GM23338 (cell line): ENCODE measurements around the gene GPR135. TPM values are rescaled to one million over a fixed set of nuclear protein-coding genes. Genes with fewer than 3 reads are reported as not detected.

ENCODE experiments used
- ATAC-seq: fragments of 200-7000 bp; cut with Tn5 transposase; 3 replicates; pipeline ENCODE4 v1.9.1; 2020
- DNase-seq: peaks from one replicate; pipeline ENCODE4 v3.0.0-alpha.2; 2015; ENCODE audit warnings: low spot score
- H2AFZ ChIP-seq: fragments of 200-600 bp; sonication (generic); 2 replicates; pipeline ENCODE4 v1.8.0; 2016; ENCODE audit warnings: antibody characterized with exemption, mild to moderate bottlenecking, moderate library complexity
- H3F3A ChIP-seq: fragments of 200-600 bp; sonication (generic); replicated peaks from 2 replicates; pipeline ENCODE4 v1.8.0; 2017; ENCODE audit warnings: antibody characterized with exemption, mixed run types, low read depth
- H3K27ac ChIP-seq: fragments of 200-600 bp; sonication (generic); 2 replicates; pipeline ENCODE4 v1.6.1; 2016; ENCODE audit warnings: low read depth
- H3K27me3 ChIP-seq: fragments of 200-600 bp; sonication (generic); 2 replicates; pipeline ENCODE4 v1.8.0; 2016; ENCODE audit warnings: mild to moderate bottlenecking, mixed run types, moderate library complexity; ENCODE audit not compliant: insufficient read depth
- H3K36me3 ChIP-seq: fragments of 200-600 bp; sonication (generic); 2 replicates; pipeline ENCODE4 v1.8.0; 2016; ENCODE audit warnings: mild to moderate bottlenecking; ENCODE audit not compliant: insufficient read depth
- H3K4me1 ChIP-seq: fragments of 200-600 bp; sonication (generic); 2 replicates; pipeline ENCODE4 v1.8.0; 2016; ENCODE audit warnings: mild to moderate bottlenecking, moderate library complexity; ENCODE audit not compliant: insufficient read depth
- H3K4me2 ChIP-seq: fragments of 200-600 bp; sonication (generic); 2 replicates; pipeline ENCODE4 v1.7.1; 2017; ENCODE audit warnings: mixed run types
- H3K4me3 ChIP-seq: fragments of 200-600 bp; sonication (generic); 2 replicates; pipeline ENCODE4 v1.6.1; 2016; ENCODE audit warnings: mixed run types
- H3K79me2 ChIP-seq: fragments of 200-600 bp; sonication (generic); replicated peaks from 2 replicates; pipeline ENCODE4 v1.8.0; 2017; ENCODE audit warnings: mild to moderate bottlenecking; ENCODE audit not compliant: insufficient read depth
- H3K9me2 ChIP-seq: fragments of 200-600 bp; sonication (generic); 2 replicates; pipeline ENCODE4 v1.8.0; 2017; ENCODE audit not compliant: insufficient read depth
- H4K20me1 ChIP-seq: fragments of 200-600 bp; sonication (generic); replicated peaks from 2 replicates; pipeline ENCODE4 v1.8.0; 2017; ENCODE audit warnings: mild to moderate bottlenecking; ENCODE audit not compliant: insufficient read depth
- H3K27ac Mint-ChIP-seq: 2 replicates; pipeline ENCODE4 v1.8.0; 2020; ENCODE audit warnings: inconsistent platforms, mild to moderate bottlenecking, moderate library complexity, mixed read lengths
- H3K27me3 Mint-ChIP-seq: 3 replicates; pipeline ENCODE4 v1.8.0; 2022; ENCODE audit warnings: low read depth, mild to moderate bottlenecking, moderate library complexity, mixed read lengths, inconsistent platforms; ENCODE audit not compliant: insufficient read depth, poor library complexity
- H3K36me3 Mint-ChIP-seq: 3 replicates; pipeline ENCODE4 v1.8.0; 2021; ENCODE audit warnings: low read depth, mild to moderate bottlenecking, inconsistent platforms, moderate library complexity, mixed read lengths
- H3K4me1 Mint-ChIP-seq: 3 replicates; pipeline ENCODE4 v1.8.0; 2020; ENCODE audit warnings: mild to moderate bottlenecking, inconsistent platforms, mixed read lengths
- H3K4me3 Mint-ChIP-seq: 3 replicates; pipeline ENCODE4 v1.8.0; 2021; ENCODE audit warnings: moderate library complexity, mild to moderate bottlenecking, inconsistent platforms, mixed read lengths
- H3K9me3 Mint-ChIP-seq: 3 replicates; pipeline ENCODE4 v1.8.0; 2020; ENCODE audit warnings: moderate library complexity, mild to moderate bottlenecking, inconsistent platforms, mixed read lengths
- CREB1 ChIP-seq: fragments of 250-450 bp; sonication (Bioruptor Pico); IDR thresholded peaks from 2 replicates; pipeline ENCODE4 v1.5.0; 2020; ENCODE audit warnings: low read depth, mild to moderate bottlenecking, moderate library complexity
- EZH2 ChIP-seq: fragments of 200-600 bp; sonication (generic); IDR thresholded peaks from one replicate; pipeline ENCODE4 v1.8.0; 2017; ENCODE audit warnings: antibody characterized with exemption, mild to moderate bottlenecking, low read depth; ENCODE audit not compliant: unreplicated experiment
- JUNB ChIP-seq: IDR thresholded peaks from one replicate; pipeline ENCODE4 v1.6.1; 2016; ENCODE audit warnings: antibody characterized with exemption; ENCODE audit not compliant: unreplicated experiment
- NANOG ChIP-seq: IDR thresholded peaks from 2 replicates; pipeline ENCODE4 v1.6.1; 2016; ENCODE audit warnings: antibody characterized with exemption, borderline replicate concordance
- POLR2AphosphoS5 ChIP-seq: IDR thresholded peaks from 2 replicates; pipeline ENCODE4 v1.6.1; 2016; ENCODE audit warnings: antibody characterized with exemption, low read depth
- STAT1 ChIP-seq: IDR thresholded peaks from one replicate; pipeline ENCODE4 v1.6.1; 2016; ENCODE audit warnings: antibody characterized with exemption; ENCODE audit not compliant: unreplicated experiment
- ZNF114 ChIP-seq: fragments of 250-450 bp; sonication (Bioruptor Pico); IDR thresholded peaks from 2 replicates; pipeline ENCODE4 v1.5.0; 2020; ENCODE audit warnings: mild to moderate bottlenecking, moderate library complexity
- ZNF331 ChIP-seq: fragments of 250-450 bp; sonication (Bioruptor Pico); IDR thresholded peaks from 2 replicates; pipeline ENCODE4 v1.5.0; 2020; ENCODE audit warnings: low read depth, mild to moderate bottlenecking, moderate library complexity
- polyA plus RNA-seq: library from polyadenylated mRNA; unstranded; fragments of >200 nt; fragmentation: Nextera tagmentation; extraction: Ambion mirVana; gene quantifications from 2 replicates; pipeline ENCODE4 v1.2.1, GENCODE V29; 2016
- total RNA-seq: library from RNA; depleted of rRNA; stranded (reverse); fragments of >200 nt; shearing (Covaris generic); gene quantifications from 2 replicates; pipeline ENCODE4 v1.2.3, GENCODE V29; 2014
- TF ChIP-seq, protein P1 (sequence below): IDR thresholded peaks from 2 replicates; pipeline ENCODE4 v1.6.1; 2016; ENCODE audit warnings: antibody characterized with exemption
- TF ChIP-seq, protein P2 (sequence below), 2 experiments: fragments of 200-600 bp in 1 of 2; sonication (generic) in 1 of 2; conservative IDR thresholded peaks; 2 replicates each; pipeline versions ENCODE4 v1.5.1 to v1.6.1; 2016 to 2017; ENCODE audit warnings: antibody characterized with exemption in 2 of 2, low read depth in 2 of 2, mild to moderate bottlenecking in 2 of 2, moderate library complexity in 1 of 2
- TF ChIP-seq, protein P3 (sequence below): IDR thresholded peaks from one replicate; pipeline ENCODE4 v1.6.1; 2018; ENCODE audit warnings: antibody characterized with exemption; ENCODE audit not compliant: unreplicated experiment

GPR135 gene
- total and polyA plus RNA-seq, 2 experiments from 2014 or later: 0.47 to 2.2 TPM

DNA sequence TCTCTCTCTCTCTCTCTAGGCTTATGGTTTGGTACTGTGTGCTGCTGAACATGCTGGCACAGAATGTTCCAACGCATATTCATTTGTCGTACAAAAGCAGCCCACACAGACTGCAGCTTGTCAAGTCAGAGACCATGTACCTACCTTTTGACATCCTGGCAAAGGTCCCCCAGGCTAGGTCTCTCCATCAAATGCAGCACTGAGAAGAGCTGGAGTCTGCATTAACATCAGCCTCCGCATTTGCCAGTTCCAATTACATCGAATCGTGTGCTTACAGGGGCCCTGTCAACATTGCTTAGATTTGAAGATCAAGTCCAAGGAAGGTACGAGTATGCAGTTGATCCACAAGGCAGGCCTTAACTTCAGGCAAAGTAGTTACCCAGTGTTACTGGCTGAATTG, 47.9 kb downstream of the GPR135 start:
- H3K27ac ChIP-seq: no peak overlapping the region
- no peak for TF ChIP-seq STAT1
- TF ChIP-seq, protein P1, sequence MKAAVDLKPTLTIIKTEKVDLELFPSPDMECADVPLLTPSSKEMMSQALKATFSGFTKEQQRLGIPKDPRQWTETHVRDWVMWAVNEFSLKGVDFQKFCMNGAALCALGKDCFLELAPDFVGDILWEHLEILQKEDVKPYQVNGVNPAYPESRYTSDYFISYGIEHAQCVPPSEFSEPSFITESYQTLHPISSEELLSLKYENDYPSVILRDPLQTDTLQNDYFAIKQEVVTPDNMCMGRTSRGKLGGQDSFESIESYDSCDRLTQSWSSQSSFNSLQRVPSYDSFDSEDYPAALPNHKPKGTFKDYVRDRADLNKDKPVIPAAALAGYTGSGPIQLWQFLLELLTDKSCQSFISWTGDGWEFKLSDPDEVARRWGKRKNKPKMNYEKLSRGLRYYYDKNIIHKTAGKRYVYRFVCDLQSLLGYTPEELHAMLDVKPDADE: no peak
- H3K27ac Mint-ChIP-seq: no peak overlapping the region
- H2AFZ ChIP-seq: no peak overlapping the region
- no peak for DNase-seq
- H3F3A ChIP-seq: no peaks in the 10 kb centered on the region
- H3K4me1 ChIP-seq: no peaks in the 10 kb centered on the region
- no peaks in the 10 kb centered on the region for H3K27me3 ChIP-seq
- H3K4me3 Mint-ChIP-seq: no peak overlapping the region
- H4K20me1 ChIP-seq: no peaks in the 10 kb centered on the region
- no peaks in the 10 kb centered on the region for H3K4me1 Mint-ChIP-seq
- H3K9me3 Mint-ChIP-seq: peaks cover 3% of the 10 kb centered on the region; the same call in 1 of the 3 replicates
- H3K4me2 ChIP-seq: no peak overlapping the region
- H3K4me3 ChIP-seq: no peak overlapping the region
- no peaks in the 10 kb centered on the region for H3K36me3 Mint-ChIP-seq
- H3K27me3 Mint-ChIP-seq: peaks cover 2% of the 10 kb centered on the region
- no peaks in the 10 kb centered on the region for H3K9me2 ChIP-seq
- H3K36me3 ChIP-seq: no peaks in the 10 kb centered on the region
- H3K79me2 ChIP-seq: no peaks in the 10 kb centered on the region
- no peak for ATAC-seq

DNA sequence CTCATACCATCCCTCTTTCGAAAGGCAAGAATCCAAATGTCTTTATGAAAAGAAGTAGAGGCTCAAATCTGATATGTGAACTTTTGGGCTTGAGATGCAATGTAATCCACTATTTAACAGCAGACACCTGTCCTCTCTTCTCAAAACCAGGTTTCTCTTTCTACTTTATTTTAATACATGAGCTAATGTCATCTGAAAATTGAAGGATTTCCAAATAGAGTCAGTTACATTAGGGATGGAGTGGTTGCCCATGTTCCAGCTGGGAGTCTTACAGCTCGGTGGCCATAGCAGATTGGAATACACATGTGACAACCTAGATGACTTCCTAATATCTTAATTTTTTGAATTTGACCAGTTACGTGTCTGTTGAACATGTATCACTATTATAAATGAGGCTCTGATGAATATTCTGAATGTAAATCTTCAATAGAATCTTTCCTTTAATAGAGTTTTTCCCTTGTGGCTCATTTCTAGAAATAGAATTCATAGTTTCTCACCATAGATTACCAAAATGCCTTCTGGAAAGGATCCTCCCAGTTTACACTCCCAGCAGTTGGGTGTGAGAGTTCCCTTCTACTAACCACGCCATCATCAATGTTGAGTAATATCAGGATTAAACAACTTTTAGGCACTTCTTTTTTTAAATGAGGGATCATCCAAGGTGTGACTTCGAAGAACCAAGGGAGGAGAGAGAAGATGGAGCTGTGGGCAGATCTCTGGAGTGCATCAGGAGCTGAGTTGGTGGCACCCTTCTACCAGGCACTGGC, 49.2 kb downstream of the GPR135 start:
- Histone ChIP-seq H3K79me2 (no peaks in the 10 kb centered on the region), H4K20me1 (no peaks in the 10 kb centered on the region), H3K27ac (no peak overlapping the region), H3K4me3 (no peak overlapping the region), H3K4me1 (no peaks in the 10 kb centered on the region), H3K27me3 (no peaks in the 10 kb centered on the region), H3K4me2 (no peak overlapping the region), H2AFZ (no peak overlapping the region), H3F3A (no peaks in the 10 kb centered on the region), H3K36me3 (no peaks in the 10 kb centered on the region), H3K9me2 (no peaks in the 10 kb centered on the region)
- H3K27ac Mint-ChIP-seq: no peak overlapping the region
- peaks cover 6% of the 10 kb centered on the region; the same call in 1 of the 3 replicates for H3K9me3 Mint-ChIP-seq
- H3K27me3 Mint-ChIP-seq: peaks cover 2% of the 10 kb centered on the region
- no peaks in the 10 kb centered on the region for H3K36me3 Mint-ChIP-seq
- no peak overlapping the region for H3K4me3 Mint-ChIP-seq
- H3K4me1 Mint-ChIP-seq: no peaks in the 10 kb centered on the region
- DNase-seq (no peak), ATAC-seq (no peak)
- TF ChIP-seq, protein P2, sequence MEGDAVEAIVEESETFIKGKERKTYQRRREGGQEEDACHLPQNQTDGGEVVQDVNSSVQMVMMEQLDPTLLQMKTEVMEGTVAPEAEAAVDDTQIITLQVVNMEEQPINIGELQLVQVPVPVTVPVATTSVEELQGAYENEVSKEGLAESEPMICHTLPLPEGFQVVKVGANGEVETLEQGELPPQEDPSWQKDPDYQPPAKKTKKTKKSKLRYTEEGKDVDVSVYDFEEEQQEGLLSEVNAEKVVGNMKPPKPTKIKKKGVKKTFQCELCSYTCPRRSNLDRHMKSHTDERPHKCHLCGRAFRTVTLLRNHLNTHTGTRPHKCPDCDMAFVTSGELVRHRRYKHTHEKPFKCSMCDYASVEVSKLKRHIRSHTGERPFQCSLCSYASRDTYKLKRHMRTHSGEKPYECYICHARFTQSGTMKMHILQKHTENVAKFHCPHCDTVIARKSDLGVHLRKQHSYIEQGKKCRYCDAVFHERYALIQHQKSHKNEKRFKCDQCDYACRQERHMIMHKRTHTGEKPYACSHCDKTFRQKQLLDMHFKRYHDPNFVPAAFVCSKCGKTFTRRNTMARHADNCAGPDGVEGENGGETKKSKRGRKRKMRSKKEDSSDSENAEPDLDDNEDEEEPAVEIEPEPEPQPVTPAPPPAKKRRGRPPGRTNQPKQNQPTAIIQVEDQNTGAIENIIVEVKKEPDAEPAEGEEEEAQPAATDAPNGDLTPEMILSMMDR (conservative IDR thresholded peaks at IDR 0.05; ENCODE audit: low read depth in 2 of 2): no peak
- TF ChIP-seq ZNF114 (CRISPR knock-in tag) (no peak), CREB1 (CRISPR knock-in tag) (no peak), POLR2AphosphoS5 (no peak), ZNF331 (CRISPR knock-in tag) (no peak), EZH2 (no peak), NANOG (no peak), JUNB (no peak)
- TF ChIP-seq, protein P1: no peak
- TF ChIP-seq, protein P3, sequence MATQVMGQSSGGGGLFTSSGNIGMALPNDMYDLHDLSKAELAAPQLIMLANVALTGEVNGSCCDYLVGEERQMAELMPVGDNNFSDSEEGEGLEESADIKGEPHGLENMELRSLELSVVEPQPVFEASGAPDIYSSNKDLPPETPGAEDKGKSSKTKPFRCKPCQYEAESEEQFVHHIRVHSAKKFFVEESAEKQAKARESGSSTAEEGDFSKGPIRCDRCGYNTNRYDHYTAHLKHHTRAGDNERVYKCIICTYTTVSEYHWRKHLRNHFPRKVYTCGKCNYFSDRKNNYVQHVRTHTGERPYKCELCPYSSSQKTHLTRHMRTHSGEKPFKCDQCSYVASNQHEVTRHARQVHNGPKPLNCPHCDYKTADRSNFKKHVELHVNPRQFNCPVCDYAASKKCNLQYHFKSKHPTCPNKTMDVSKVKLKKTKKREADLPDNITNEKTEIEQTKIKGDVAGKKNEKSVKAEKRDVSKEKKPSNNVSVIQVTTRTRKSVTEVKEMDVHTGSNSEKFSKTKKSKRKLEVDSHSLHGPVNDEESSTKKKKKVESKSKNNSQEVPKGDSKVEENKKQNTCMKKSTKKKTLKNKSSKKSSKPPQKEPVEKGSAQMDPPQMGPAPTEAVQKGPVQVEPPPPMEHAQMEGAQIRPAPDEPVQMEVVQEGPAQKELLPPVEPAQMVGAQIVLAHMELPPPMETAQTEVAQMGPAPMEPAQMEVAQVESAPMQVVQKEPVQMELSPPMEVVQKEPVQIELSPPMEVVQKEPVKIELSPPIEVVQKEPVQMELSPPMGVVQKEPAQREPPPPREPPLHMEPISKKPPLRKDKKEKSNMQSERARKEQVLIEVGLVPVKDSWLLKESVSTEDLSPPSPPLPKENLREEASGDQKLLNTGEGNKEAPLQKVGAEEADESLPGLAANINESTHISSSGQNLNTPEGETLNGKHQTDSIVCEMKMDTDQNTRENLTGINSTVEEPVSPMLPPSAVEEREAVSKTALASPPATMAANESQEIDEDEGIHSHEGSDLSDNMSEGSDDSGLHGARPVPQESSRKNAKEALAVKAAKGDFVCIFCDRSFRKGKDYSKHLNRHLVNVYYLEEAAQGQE: no peak
